ENCODE measurements around the gene MRPL50.

MRPL50 gene

GRCh38 chr9:101398068-101398929 lies at the start of gene MRPL50, which contains the start of gene ZNF189:
MRPL50 (minus strand) TSS chr9:101398618; CDS start chr9:101398592, 26 bp downstream.
ZNF189 (plus strand) TSS chr9:101398851; CDS start chr9:101399157, 306 bp downstream.
- no peaks in the 10 kb centered on the region for H3K9me3 ChIP-seq (ENCODE audit: severe bottlenecking)
- TF ChIP-seq CTCF (IDR thresholded peaks at IDR 0.05; ENCODE audit: low read depth, low read length) = no peak
- H3K27me3 ChIP-seq (ENCODE audit: insufficient read depth, low read depth, severe bottlenecking) = no peaks in the 10 kb centered on the region
- peak; percentile 99 for DNase-seq
- H3K27ac ChIP-seq = peak within 1 kb of the TSS; percentile 85
- H3K4me3 ChIP-seq (ENCODE audit: low read depth, low read length) = peak within 1 kb of the TSS; percentile 78
- H3K36me3 ChIP-seq = peaks cover 66% of the 10 kb centered on the region

DNA sequence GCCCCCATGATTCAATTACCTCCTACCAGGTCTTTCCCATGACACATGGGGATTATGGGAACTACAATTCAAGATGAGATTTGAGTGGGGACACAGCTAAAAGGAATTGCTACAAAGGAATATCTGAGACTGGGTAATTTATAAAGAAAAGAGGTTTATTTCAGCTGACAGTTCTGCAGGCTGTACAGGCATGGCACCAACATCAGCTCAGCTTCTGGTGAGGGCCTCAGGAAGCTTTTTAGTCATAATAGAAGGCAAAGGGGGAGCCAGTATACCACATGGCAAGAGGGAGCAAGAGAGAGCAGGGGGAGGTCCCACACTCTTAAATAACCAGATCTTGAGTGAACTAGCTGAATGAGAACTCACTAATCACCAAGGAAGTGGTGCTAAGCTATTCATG lies 48.3 kb upstream of the MRPL50 start:
- Histone ChIP-seq H3K27me3 (ENCODE audit: insufficient read depth, low read depth, severe bottlenecking) (no peaks in the 10 kb centered on the region), H3K4me3 (ENCODE audit: low read depth, low read length) (no peak overlapping the region), H3K27ac (no peak overlapping the region), H3K36me3 (no peaks in the 10 kb centered on the region), H3K9me3 (ENCODE audit: severe bottlenecking) (no peaks in the 10 kb centered on the region)
- no peak for DNase-seq
- no peak for TF ChIP-seq CTCF (IDR thresholded peaks at IDR 0.05; ENCODE audit: low read depth, low read length)

- no peak overlapping the region for H3K4me3 ChIP-seq (ENCODE audit: low read depth, low read length)
- no peaks in the 10 kb centered on the region for H3K9me3 ChIP-seq (ENCODE audit: severe bottlenecking)
- no peaks in the 10 kb centered on the region for H3K36me3 ChIP-seq
- no peak for TF ChIP-seq CTCF (IDR thresholded peaks at IDR 0.05; ENCODE audit: low read depth, low read length)
- H3K27me3 ChIP-seq (ENCODE audit: insufficient read depth, low read depth, severe bottlenecking) = no peaks in the 10 kb centered on the region
- DNase-seq = no peak
- no peak overlapping the region for H3K27ac ChIP-seq
These were observed 47.1 kb upstream of the MRPL50 start for GRCh38 chr9:101445353-101446029.

GRCh38 chr9:101443364-101443771 lies 45.0 kb upstream of the MRPL50 start:
- Histone ChIP-seq H3K9me3 (ENCODE audit: severe bottlenecking) (no peaks in the 10 kb centered on the region), H3K4me3 (ENCODE audit: low read depth, low read length) (no peak overlapping the region), H3K36me3 (no peaks in the 10 kb centered on the region), H3K27me3 (ENCODE audit: insufficient read depth, low read depth, severe bottlenecking) (no peaks in the 10 kb centered on the region), H3K27ac (peak overlapping the region; percentile 18)
- peak; percentile 87 for DNase-seq
- no peak for TF ChIP-seq CTCF (IDR thresholded peaks at IDR 0.05; ENCODE audit: low read depth, low read length)

GRCh38 chr9:101442736-101443135 lies 44.3 kb upstream of the MRPL50 start:
- no peak for TF ChIP-seq CTCF (IDR thresholded peaks at IDR 0.05; ENCODE audit: low read depth, low read length)
- no peak for DNase-seq

More at GRCh38 chr9:101442736-101443135, 44.3 kb upstream of the MRPL50 start:
- no peaks in the 10 kb centered on the region for H3K36me3 ChIP-seq
- no peaks in the 10 kb centered on the region for H3K27me3 ChIP-seq (ENCODE audit: insufficient read depth, low read depth, severe bottlenecking)
- H3K4me3 ChIP-seq (ENCODE audit: low read depth, low read length) = no peak overlapping the region
- H3K27ac ChIP-seq = no peak overlapping the region; the same call in 1 of the 2 replicates
- no peaks in the 10 kb centered on the region for H3K9me3 ChIP-seq (ENCODE audit: severe bottlenecking)

Data from WERI-Rb-1 (cell line).